Testis (tissue), 2 donors: ENCODE measurements around the gene PGLYRP2.

ENCODE experiments used
- POLR2A ChIP-seq: fragments of 450-650 bp; IDR thresholded peaks from one replicate; pipeline ENCODE4 v1.6.1; 2017; ENCODE audit warnings: antibody characterized with exemption, mild to moderate bottlenecking, moderate library complexity
- TF ChIP-seq, protein P1 (sequence below), 3 experiments: fragments of 450-650 bp in 2 of 3; fragments of 200-600 bp in 1 of 3; sonication (generic) in 1 of 3; IDR thresholded peaks; one replicate each; pipeline ENCODE4 v1.5.1; 2016 to 2019; ENCODE audit warnings: antibody characterized with exemption in 3 of 3, mild to moderate bottlenecking in 2 of 3, moderate library complexity in 1 of 3

- TF ChIP-seq, protein P1, sequence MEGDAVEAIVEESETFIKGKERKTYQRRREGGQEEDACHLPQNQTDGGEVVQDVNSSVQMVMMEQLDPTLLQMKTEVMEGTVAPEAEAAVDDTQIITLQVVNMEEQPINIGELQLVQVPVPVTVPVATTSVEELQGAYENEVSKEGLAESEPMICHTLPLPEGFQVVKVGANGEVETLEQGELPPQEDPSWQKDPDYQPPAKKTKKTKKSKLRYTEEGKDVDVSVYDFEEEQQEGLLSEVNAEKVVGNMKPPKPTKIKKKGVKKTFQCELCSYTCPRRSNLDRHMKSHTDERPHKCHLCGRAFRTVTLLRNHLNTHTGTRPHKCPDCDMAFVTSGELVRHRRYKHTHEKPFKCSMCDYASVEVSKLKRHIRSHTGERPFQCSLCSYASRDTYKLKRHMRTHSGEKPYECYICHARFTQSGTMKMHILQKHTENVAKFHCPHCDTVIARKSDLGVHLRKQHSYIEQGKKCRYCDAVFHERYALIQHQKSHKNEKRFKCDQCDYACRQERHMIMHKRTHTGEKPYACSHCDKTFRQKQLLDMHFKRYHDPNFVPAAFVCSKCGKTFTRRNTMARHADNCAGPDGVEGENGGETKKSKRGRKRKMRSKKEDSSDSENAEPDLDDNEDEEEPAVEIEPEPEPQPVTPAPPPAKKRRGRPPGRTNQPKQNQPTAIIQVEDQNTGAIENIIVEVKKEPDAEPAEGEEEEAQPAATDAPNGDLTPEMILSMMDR (IDR thresholded peaks at IDR 0.05) = no peak
- no peak for TF ChIP-seq POLR2A
Observed at GRCh38 chr19:15449620-15450527, 29.4 kb downstream of the PGLYRP2 start, which contains the start of gene WIZ.
